Chondrocyte (in vitro differentiated cells): ENCODE results near the gene ITGB4. TPM values are rescaled to one million over a fixed set of nuclear protein-coding genes. Genes with fewer than 3 reads are reported as not detected.

Experiments
- DNase-seq: peaks from one replicate; pipeline ENCODE4 v3.0.0; 2021; ENCODE audit warnings: mixed read lengths, low spot score
- H3K27ac Mint-ChIP-seq: one replicate; pipeline ENCODE4 v1.8.0; 2021; ENCODE audit warnings: mild to moderate bottlenecking, moderate library complexity, mixed read lengths; ENCODE audit not compliant: unreplicated experiment
- H3K27me3 Mint-ChIP-seq: 2 replicates; pipeline ENCODE4 v1.8.0; 2021; ENCODE audit warnings: low read depth, mixed read lengths
- H3K36me3 Mint-ChIP-seq: 2 replicates; pipeline ENCODE4 v1.8.0; 2021; ENCODE audit warnings: low read depth, mixed read lengths
- H3K4me1 Mint-ChIP-seq: 2 replicates; pipeline ENCODE4 v1.8.0; 2021; ENCODE audit warnings: low read depth, mild to moderate bottlenecking, mixed read lengths
- H3K4me3 Mint-ChIP-seq: one replicate; pipeline ENCODE4 v1.8.0; 2021; ENCODE audit warnings: mild to moderate bottlenecking, moderate library complexity, mixed read lengths; ENCODE audit not compliant: unreplicated experiment
- H3K9me3 Mint-ChIP-seq: 2 replicates; pipeline ENCODE4 v1.8.0; 2021; ENCODE audit warnings: low read depth, mixed read lengths
- CTCF ChIP-seq: fragments of 200-600 bp; sonication (generic); IDR thresholded peaks from 2 replicates; pipeline ENCODE4 v1.5.0; 2021; ENCODE audit warnings: antibody characterized with exemption, mild to moderate bottlenecking, moderate library complexity
- total RNA-seq: library from RNA; stranded (reverse); gene quantifications from 3 replicates; pipeline ENCODE4 v1.2.1, GENCODE V29; 2021

The ITGB4 gene
- total RNA-seq, 1 donor from 2014 or later, result 5.6 TPM

GRCh38 chr17:75740631-75741077 is 19.4 kb downstream of the ITGB4 start:
- Mint-ChIP-seq H3K9me3 (no peaks in the 10 kb centered on the region), H3K27ac (no peak overlapping the region), H3K4me3 (no peak overlapping the region), H3K4me1 (peaks cover 3% of the 10 kb centered on the region), H3K27me3 (no peaks in the 10 kb centered on the region), H3K36me3 (no peaks in the 10 kb centered on the region)
- DNase-seq, result peak; percentile 85
- no peak for TF ChIP-seq CTCF

GRCh38 chr17:75742337-75742736 is 21.1 kb downstream of the ITGB4 start:
- no peaks in the 10 kb centered on the region for H3K27me3 Mint-ChIP-seq
- DNase-seq, result peak; percentile 93
- no peak overlapping the region for H3K27ac Mint-ChIP-seq
- peaks cover 3% of the 10 kb centered on the region for H3K4me1 Mint-ChIP-seq
- H3K36me3 Mint-ChIP-seq, result no peaks in the 10 kb centered on the region
- no peak overlapping the region for H3K4me3 Mint-ChIP-seq
- no peaks in the 10 kb centered on the region for H3K9me3 Mint-ChIP-seq
- TF ChIP-seq CTCF, result no peak

- no peaks in the 10 kb centered on the region for H3K36me3 Mint-ChIP-seq
- H3K27ac Mint-ChIP-seq, result no peak overlapping the region
- no peaks in the 10 kb centered on the region for H3K27me3 Mint-ChIP-seq
- peak; percentile 92 for DNase-seq
- H3K9me3 Mint-ChIP-seq, result no peaks in the 10 kb centered on the region
- no peak for TF ChIP-seq CTCF
- H3K4me3 Mint-ChIP-seq, result no peak overlapping the region
- peaks cover 5% of the 10 kb centered on the region for H3K4me1 Mint-ChIP-seq
Observed at GRCh38 chr17:75743625-75744206, 22.5 kb downstream of the ITGB4 start.

GRCh38 chr17:75748706-75749105 is 27.4 kb downstream of the ITGB4 start:
- DNase-seq, result no peak
- Mint-ChIP-seq H3K9me3 (no peaks in the 10 kb centered on the region), H3K4me3 (no peak overlapping the region), H3K4me1 (peaks cover 13% of the 10 kb centered on the region), H3K27me3 (no peaks in the 10 kb centered on the region), H3K27ac (no peak overlapping the region), H3K36me3 (no peaks in the 10 kb centered on the region)
- TF ChIP-seq CTCF, result no peak

- Mint-ChIP-seq H3K36me3 (no peaks in the 10 kb centered on the region), H3K4me1 (peaks cover 16% of the 10 kb centered on the region), H3K9me3 (no peaks in the 10 kb centered on the region), H3K27me3 (no peaks in the 10 kb centered on the region), H3K4me3 (peak overlapping the region; percentile 40), H3K27ac (peak overlapping the region; percentile 63)
- DNase-seq, result no peak
- peak; percentile 99 for TF ChIP-seq CTCF
Observed at GRCh38 chr17:75749545-75750389, 28.5 kb downstream of the ITGB4 start.
